Caco-2 (cell line): ENCODE measurements around the gene SUMF1. TPM values are rescaled to one million over a fixed set of nuclear protein-coding genes. Genes with fewer than 3 reads are reported as not detected.

Source experiments
- BruUV-seq: library from RNA; stranded (reverse); fragments of 400-500 nt; replicated peaks from 2 replicates; lab custom pipeline; 2021; lab: Mats Ljungman, UMichigan
- CTCF ChIA-PET: fragments of 300-600 bp; sonication (Branson Sonifier 250); formaldehyde crosslinking; loops from one replicate; lab custom pipeline; 2022; ENCODE audit warnings: antibody characterized with exemption; lab: Charles Lee
- POLR2A ChIA-PET: fragments of 300-600 bp; sonication (Branson Sonifier 250); formaldehyde crosslinking; loops from one replicate; lab custom pipeline; 2022; ENCODE audit warnings: antibody characterized with exemption; lab: Charles Lee
- DNase-seq, 2 experiments: peaks; one replicate each; pipeline versions ENCODE4 v3.0.0 to v3.0.0-alpha.2; 2020 to 2022
- H3K27me3 ChIP-seq: replicated peaks from 2 replicates; pipeline ENCODE4 v1.6.0; 2011; ENCODE audit warnings: low read length; ENCODE audit not compliant: control insufficient read depth, insufficient read depth
- H3K36me3 ChIP-seq: 2 replicates; pipeline ENCODE4 v1.5.1; 2011; ENCODE audit warnings: low read length; ENCODE audit not compliant: control insufficient read depth, insufficient read depth
- H3K4me1 ChIP-seq: fragments of 250-450 bp; sonication (Bioruptor Pico); 2 replicates; pipeline ENCODE4 v1.5.1; 2020; ENCODE audit warnings: mild to moderate bottlenecking
- H3K4me3 ChIP-seq: 2 replicates; pipeline ENCODE4 v1.5.1; 2011; ENCODE audit warnings: low read depth, mild to moderate bottlenecking, control low read depth, low read length
- H3K9me3 ChIP-seq: fragments of 250-450 bp; sonication (Bioruptor Pico); 2 replicates; pipeline ENCODE4 v1.5.1; 2020; ENCODE audit warnings: mild to moderate bottlenecking, moderate library complexity
- H3K27ac Mint-ChIP-seq: one replicate; pipeline ENCODE4 v1.8.0; 2022; ENCODE audit warnings: mixed read lengths; ENCODE audit not compliant: unreplicated experiment
- H3K27me3 Mint-ChIP-seq: one replicate; pipeline ENCODE4 v1.8.0; 2022; ENCODE audit warnings: mixed read lengths; ENCODE audit not compliant: insufficient read depth, unreplicated experiment
- H3K36me3 Mint-ChIP-seq: one replicate; pipeline ENCODE4 v1.8.0; 2022; ENCODE audit warnings: mild to moderate bottlenecking, mixed read lengths; ENCODE audit not compliant: insufficient read depth, unreplicated experiment
- H3K4me1 Mint-ChIP-seq: one replicate; pipeline ENCODE4 v1.8.0; 2022; ENCODE audit warnings: low read depth, mixed read lengths; ENCODE audit not compliant: unreplicated experiment
- H3K4me3 Mint-ChIP-seq: one replicate; pipeline ENCODE4 v1.8.0; 2022; ENCODE audit warnings: mild to moderate bottlenecking, moderate library complexity, mixed read lengths; ENCODE audit not compliant: unreplicated experiment
- H3K9me3 Mint-ChIP-seq: one replicate; pipeline ENCODE4 v1.8.0; 2022; ENCODE audit warnings: mixed read lengths; ENCODE audit not compliant: unreplicated experiment
- CTCF ChIP-seq, 2 experiments: fragments of 200-600 bp in 1 of 2; IDR thresholded peaks; 1 replicate in 1 of 2; 2 replicates in 1 of 2; pipeline versions ENCODE4 v1.5.1 to v1.8.0; 2011 to 2022; ENCODE audit warnings: antibody characterized with exemption in 1 of 2, control low read depth in 1 of 2, inconsistent platforms in 1 of 2, low read depth in 1 of 2, low read length in 1 of 2, mild to moderate bottlenecking in 1 of 2, moderate library complexity in 1 of 2; ENCODE audit not compliant: insufficient read depth in 1 of 2, severe bottlenecking in 1 of 2, unreplicated experiment in 1 of 2
- intact Hi-C: fragments of 100-400 bp; cut with micrococcal nuclease; formaldehyde crosslinking; loops from one replicate; pipeline ENCODE4 v1.10.0; 2022; ENCODE audit not compliant: unreplicated experiment
- total RNA-seq: library from RNA; stranded (reverse); gene quantifications from 2 replicates; pipeline ENCODE4 v1.2.3, GENCODE V29; 2022

Gene SUMF1
- total RNA-seq, 1 experiment from 2014 or later: 24.4 TPM

- Histone ChIP-seq H3K36me3 (no peaks in the 10 kb centered on the region), H3K4me1 (no peaks in the 10 kb centered on the region), H3K9me3 (no peaks in the 10 kb centered on the region), H3K27me3 (no peaks in the 10 kb centered on the region), H3K4me3 (no peak overlapping the region)
- intact Hi-C loops: no loop called here
- ChIA-PET CTCF (no interaction called here), POLR2A (no interaction called here)
- no peak for TF ChIP-seq CTCF (IDR thresholded peaks at IDR 0.05; ENCODE audit: insufficient read depth in 1 of 2, low read depth in 1 of 2, low read length in 1 of 2, severe bottlenecking in 1 of 2, unreplicated experiment in 1 of 2)
- no peak overlapping the region for H3K4me3 Mint-ChIP-seq
- no peaks in the 10 kb centered on the region for H3K4me1 Mint-ChIP-seq
- H3K36me3 Mint-ChIP-seq: peaks cover 5% of the 10 kb centered on the region
- no TSS peak for BruUV-seq
- no peak overlapping the region for H3K27ac Mint-ChIP-seq
- H3K27me3 Mint-ChIP-seq: no peaks in the 10 kb centered on the region
- H3K9me3 Mint-ChIP-seq: no peaks in the 10 kb centered on the region
- DNase-seq: no peak
Measured at GRCh38 chr3:4413467-4413866, 53.6 kb downstream of the SUMF1 start.

- Histone ChIP-seq H3K36me3 (no peaks in the 10 kb centered on the region), H3K4me3 (no peak overlapping the region), H3K4me1 (no peaks in the 10 kb centered on the region), H3K27me3 (no peaks in the 10 kb centered on the region), H3K9me3 (no peaks in the 10 kb centered on the region)
- Mint-ChIP-seq H3K9me3 (no peaks in the 10 kb centered on the region), H3K36me3 (peaks cover 5% of the 10 kb centered on the region), H3K27ac (no peak overlapping the region), H3K4me3 (no peak overlapping the region), H3K27me3 (no peaks in the 10 kb centered on the region), H3K4me1 (no peaks in the 10 kb centered on the region)
- no peak for TF ChIP-seq CTCF (IDR thresholded peaks at IDR 0.05; ENCODE audit: insufficient read depth in 1 of 2, low read depth in 1 of 2, low read length in 1 of 2, severe bottlenecking in 1 of 2, unreplicated experiment in 1 of 2)
- intact Hi-C loops: loop anchor here (2.0 kb wide), 1 partner anchor 61 kb away; no protein-coding TSS in a partner anchor
- ChIA-PET POLR2A (no interaction called here), CTCF (no interaction called here)
- DNase-seq: no peak
- BruUV-seq: no TSS peak
Measured at GRCh38 chr3:4411833-4412232, 55.2 kb downstream of the SUMF1 start.

- Histone ChIP-seq H3K36me3 (no peaks in the 10 kb centered on the region), H3K4me3 (no peak overlapping the region), H3K4me1 (no peaks in the 10 kb centered on the region), H3K9me3 (no peaks in the 10 kb centered on the region), H3K27me3 (no peaks in the 10 kb centered on the region)
- Mint-ChIP-seq H3K9me3 (no peaks in the 10 kb centered on the region), H3K36me3 (peaks cover 5% of the 10 kb centered on the region), H3K4me1 (no peaks in the 10 kb centered on the region), H3K27ac (no peak overlapping the region), H3K27me3 (no peaks in the 10 kb centered on the region), H3K4me3 (no peak overlapping the region)
- no peak for TF ChIP-seq CTCF (IDR thresholded peaks at IDR 0.05; ENCODE audit: insufficient read depth in 1 of 2, low read depth in 1 of 2, low read length in 1 of 2, severe bottlenecking in 1 of 2, unreplicated experiment in 1 of 2)
- ChIA-PET CTCF (no interaction called here), POLR2A (no interaction called here)
- no peak for DNase-seq
- intact Hi-C loops: loop anchor here (2.0 kb wide), 1 partner anchor 60 kb away; no protein-coding TSS in a partner anchor
- no TSS peak for BruUV-seq
Measured at GRCh38 chr3:4411236-4411635, 55.8 kb downstream of the SUMF1 start.
